ENCODE data around the gene IDH1. TPM values are rescaled to one million over a fixed set of nuclear protein-coding genes. Genes with fewer than 3 reads are reported as not detected.
"Not testable (repeated sequence)": the region's sequence is repeated elsewhere in the genome, so short reads cannot be mapped to it uniquely, and the experiment has no call there.

The IDH1 gene
- polyA plus RNA-seq, 3 donors from 2014 or later, result 5.2 to 10.7 (median 10.6) TPM

GRCh38 chr2:208227581-208228232, 27.2 kb downstream of the IDH1 start:
- no peaks in the 10 kb centered on the region for H3K4me1 Mint-ChIP-seq
- DNase-seq, result no peak
- H3K9me3 Mint-ChIP-seq, result peaks cover 0 to 16% (median 3%) of the 10 kb centered on the region in 6 donors
- no peak overlapping the region for H3K27ac Mint-ChIP-seq
- H3K4me3 Mint-ChIP-seq, result no peak overlapping the region
- H3K27me3 Mint-ChIP-seq (ENCODE audit: low read depth in 3 of 3), result peaks cover 1 to 4% (median 2%) of the 10 kb centered on the region in 3 donors
- peaks cover 0 to 9% (median 5%) of the 10 kb centered on the region in 3 donors for H3K36me3 Mint-ChIP-seq

- H3K4me3 Mint-ChIP-seq, result no peak overlapping the region
- peaks cover 0 to 2% (median 0%) of the 10 kb centered on the region in 6 donors for H3K9me3 Mint-ChIP-seq
- no peaks in the 10 kb centered on the region for H3K4me1 Mint-ChIP-seq
- H3K36me3 Mint-ChIP-seq, result peaks cover 0 to 4% (median 0%) of the 10 kb centered on the region in 3 donors
- no peak for DNase-seq
- peaks cover 0 to 6% (median 1%) of the 10 kb centered on the region in 3 donors for H3K27me3 Mint-ChIP-seq (ENCODE audit: low read depth in 3 of 3)
- no peak overlapping the region for H3K27ac Mint-ChIP-seq
Measured at GRCh38 chr2:208224802-208225201, 30.1 kb downstream of the IDH1 start.

GRCh38 chr2:208222351-208222750, 32.5 kb downstream of the IDH1 start:
- Mint-ChIP-seq H3K27me3 (ENCODE audit: low read depth in 3 of 3) (peaks cover 0 to 8% (median 2%) of the 10 kb centered on the region in 3 donors), H3K4me3 (no peak overlapping the region), H3K27ac (no peak overlapping the region), H3K4me1 (no peaks in the 10 kb centered on the region), H3K9me3 (no peaks in the 10 kb centered on the region), H3K36me3 (peaks cover 0 to 4% (median 0%) of the 10 kb centered on the region in 3 donors)
- no peak for DNase-seq

GRCh38 chr2:208221873-208222272, 33.0 kb downstream of the IDH1 start:
- not testable (repeated sequence) for DNase-seq; H3K4me3 Mint-ChIP-seq; H3K36me3 Mint-ChIP-seq; H3K9me3 Mint-ChIP-seq; H3K4me1 Mint-ChIP-seq; H3K27ac Mint-ChIP-seq; H3K27me3 Mint-ChIP-seq (ENCODE audit: low read depth in 3 of 3)

GRCh38 chr2:208210688-208211451, 44.0 kb downstream of the IDH1 start:
- Mint-ChIP-seq H3K9me3 (no peaks in the 10 kb centered on the region), H3K27ac (no peak overlapping the region), H3K4me1 (no peaks in the 10 kb centered on the region), H3K36me3 (no peaks in the 10 kb centered on the region), H3K27me3 (ENCODE audit: low read depth in 3 of 3) (peaks cover 0 to 3% (median 2%) of the 10 kb centered on the region in 3 donors), H3K4me3 (no peak overlapping the region)
- DNase-seq, result no peak

- Mint-ChIP-seq H3K4me3 (no peak overlapping the region), H3K36me3 (no peaks in the 10 kb centered on the region), H3K4me1 (no peaks in the 10 kb centered on the region), H3K27ac (no peak overlapping the region), H3K9me3 (no peaks in the 10 kb centered on the region), H3K27me3 (ENCODE audit: low read depth in 3 of 3) (peaks cover 0 to 3% (median 0%) of the 10 kb centered on the region in 3 donors)
- no peak for DNase-seq
Measured at GRCh38 chr2:208208335-208209085, 46.4 kb downstream of the IDH1 start.

- Mint-ChIP-seq H3K27me3 (ENCODE audit: low read depth in 3 of 3) (peaks cover 0 to 3% (median 0%) of the 10 kb centered on the region in 3 donors), H3K4me3 (no peak overlapping the region), H3K4me1 (no peaks in the 10 kb centered on the region), H3K36me3 (no peaks in the 10 kb centered on the region), H3K27ac (no peak overlapping the region), H3K9me3 (no peaks in the 10 kb centered on the region)
- DNase-seq, result no peak
Measured at GRCh38 chr2:208207769-208208168, 47.1 kb downstream of the IDH1 start.

- Mint-ChIP-seq H3K27ac (no peak overlapping the region), H3K4me3 (no peak overlapping the region), H3K9me3 (no peaks in the 10 kb centered on the region), H3K27me3 (ENCODE audit: low read depth in 3 of 3) (peaks cover 0 to 5% (median 0%) of the 10 kb centered on the region in 3 donors), H3K36me3 (no peaks in the 10 kb centered on the region), H3K4me1 (no peaks in the 10 kb centered on the region)
- DNase-seq, result no peak
Measured at GRCh38 chr2:208204166-208204565, 50.7 kb downstream of the IDH1 start.

GRCh38 chr2:208195531-208195930, 59.3 kb downstream of the IDH1 start:
- Mint-ChIP-seq H3K9me3 (no peaks in the 10 kb centered on the region), H3K4me3 (no peak overlapping the region), H3K27me3 (ENCODE audit: low read depth in 3 of 3) (peaks cover 0 to 5% (median 4%) of the 10 kb centered on the region in 3 donors), H3K4me1 (no peaks in the 10 kb centered on the region), H3K36me3 (no peaks in the 10 kb centered on the region), H3K27ac (no peak overlapping the region)
- DNase-seq, result no peak

- H3K27ac Mint-ChIP-seq, result no peak overlapping the region
- no peak overlapping the region for H3K4me3 Mint-ChIP-seq
- no peak for DNase-seq
- peaks cover 0 to 10% (median 5%) of the 10 kb centered on the region in 3 donors for H3K27me3 Mint-ChIP-seq (ENCODE audit: low read depth in 3 of 3)
- H3K4me1 Mint-ChIP-seq, result no peaks in the 10 kb centered on the region
- H3K9me3 Mint-ChIP-seq, result no peaks in the 10 kb centered on the region
- H3K36me3 Mint-ChIP-seq, result no peaks in the 10 kb centered on the region
Measured at GRCh38 chr2:208192611-208193236, 62.1 kb downstream of the IDH1 start.

GRCh38 chr2:208189810-208190503, 64.9 kb downstream of the IDH1 start, which contains the start of gene C2orf80:
Gene C2orf80 (minus strand): TSS chr2:208190030. CDS start chr2:208186986, 3,044 bp downstream.
- no peaks in the 10 kb centered on the region for H3K9me3 Mint-ChIP-seq
- no peak for DNase-seq
- no peak within 1 kb of the TSS for H3K27ac Mint-ChIP-seq
- no peak within 1 kb of the TSS for H3K4me3 Mint-ChIP-seq
- H3K36me3 Mint-ChIP-seq, result no peaks in the 10 kb centered on the region
- H3K4me1 Mint-ChIP-seq, result no peaks in the 10 kb centered on the region
- peaks cover 0 to 13% (median 2%) of the 10 kb centered on the region in 3 donors for H3K27me3 Mint-ChIP-seq (ENCODE audit: low read depth in 3 of 3)

GRCh38 chr2:208189069-208189809, 65.6 kb downstream of the IDH1 start:
- peaks cover 0 to 18% (median 2%) of the 10 kb centered on the region in 3 donors for H3K27me3 Mint-ChIP-seq (ENCODE audit: low read depth in 3 of 3)
- no peak for DNase-seq
- peaks cover 0 to under 1% (median 0%) of the 10 kb centered on the region in 6 donors for H3K9me3 Mint-ChIP-seq
- no peaks in the 10 kb centered on the region for H3K4me1 Mint-ChIP-seq
- no peak overlapping the region for H3K27ac Mint-ChIP-seq
- H3K4me3 Mint-ChIP-seq, result no peak overlapping the region
- H3K36me3 Mint-ChIP-seq, result no peaks in the 10 kb centered on the region

Measured in immature natural killer cell (primary cell).